Uterus (tissue), 2 donors: Measurements from ENCODE around the gene ABCC6.

Source experiments
- CTCF ChIP-seq, 4 experiments: fragments of 200-600 bp in 2 of 4; fragments of 450-650 bp in 2 of 4; sonication (generic) in 2 of 4; IDR thresholded peaks; one replicate each; pipeline ENCODE4 v1.5.1; 2016 to 2019; ENCODE audit warnings: antibody characterized with exemption in 4 of 4, mild to moderate bottlenecking in 2 of 4, moderate library complexity in 1 of 4
- POLR2A ChIP-seq, 2 donors: fragments of 450-650 bp; IDR thresholded peaks; one replicate each; pipeline ENCODE4 v1.6.1; 2016; ENCODE audit warnings: antibody characterized with exemption in 2 of 2, mild to moderate bottlenecking in 1 of 2, moderate library complexity in 1 of 2

GRCh38 chr16:16154281-16154951 lies 68.9 kb downstream of the ABCC6 start:
- TF ChIP-seq CTCF (IDR thresholded peaks at IDR 0.05) (no peak), POLR2A (IDR thresholded peaks at IDR 0.05) (no peak)
